8988T (cell line): ENCODE measurements around the gene LAMA2.

Experiments
- DNase-seq: peaks from one replicate; pipeline ENCODE4 v3.0.0; 2011

LAMA2 gene

DNA sequence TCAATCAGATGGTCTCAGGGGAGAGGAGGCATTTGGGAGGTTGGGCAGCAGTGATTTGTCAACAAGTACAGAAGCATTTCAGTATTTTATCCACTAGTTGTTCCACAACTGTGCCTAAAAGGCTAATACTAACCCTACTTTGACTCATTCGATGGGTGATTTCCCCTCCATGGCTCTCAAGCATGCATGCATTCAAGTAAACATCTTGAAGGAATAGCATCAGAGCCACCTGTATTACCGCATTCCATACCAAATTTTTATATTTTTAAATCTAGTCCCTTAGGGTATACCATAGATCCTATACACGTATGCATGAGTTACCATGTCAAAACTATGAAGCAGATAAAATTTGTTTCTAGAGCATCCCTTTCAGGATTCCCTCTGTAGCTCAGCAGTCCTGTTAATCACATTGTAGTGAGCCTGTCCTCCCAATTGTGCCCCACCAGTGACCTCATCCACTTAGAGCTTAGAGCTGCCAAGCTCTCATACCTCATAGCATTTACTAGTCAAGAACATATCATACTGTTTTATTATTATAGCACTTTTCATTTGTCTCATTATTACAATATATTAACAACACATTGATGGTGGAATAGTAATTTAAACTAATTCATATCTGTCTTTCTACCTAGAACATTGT lies 213.8 kb downstream of the LAMA2 start:
- DNase-seq: no peak

DNA sequence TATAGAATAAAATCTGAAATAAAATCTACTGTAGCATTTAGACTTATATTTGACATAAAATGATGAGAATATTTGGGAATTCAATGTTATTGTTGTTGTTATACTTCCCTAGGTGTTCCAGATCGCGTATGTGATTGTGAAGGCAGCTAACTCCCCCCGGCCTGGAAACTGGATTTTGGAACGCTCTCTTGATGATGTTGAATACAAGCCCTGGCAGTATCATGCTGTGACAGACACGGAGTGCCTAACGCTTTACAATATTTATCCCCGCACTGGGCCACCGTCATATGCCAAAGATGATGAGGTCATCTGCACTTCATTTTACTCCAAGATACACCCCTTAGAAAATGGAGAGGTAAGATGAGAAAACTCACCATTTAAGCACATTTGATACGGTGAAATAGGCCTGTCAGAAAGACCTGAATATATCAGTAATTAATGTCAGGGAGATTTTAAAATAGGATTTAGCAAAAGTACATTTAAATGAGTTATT lies 215.2 kb downstream of the LAMA2 start:
- no peak for DNase-seq

DNA sequence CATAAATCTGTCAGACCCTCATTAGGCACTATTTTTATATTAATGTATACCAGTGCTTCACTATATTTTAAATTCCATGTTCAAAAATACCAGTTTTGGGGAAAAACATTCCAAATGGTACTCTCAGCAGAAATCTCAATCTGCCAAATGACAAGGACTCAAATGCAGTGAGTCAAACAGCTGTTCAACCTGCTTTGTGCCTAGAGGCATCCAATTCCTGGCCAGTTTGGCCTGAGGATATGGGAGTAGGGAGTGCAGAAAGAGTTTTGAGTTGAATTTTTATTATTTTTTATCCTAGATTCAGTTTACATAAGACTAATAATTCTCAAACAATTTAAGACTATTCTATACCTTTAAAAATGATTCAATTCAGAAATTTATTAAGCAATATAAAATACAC lies 216.8 kb downstream of the LAMA2 start:
- DNase-seq: no peak

DNA sequence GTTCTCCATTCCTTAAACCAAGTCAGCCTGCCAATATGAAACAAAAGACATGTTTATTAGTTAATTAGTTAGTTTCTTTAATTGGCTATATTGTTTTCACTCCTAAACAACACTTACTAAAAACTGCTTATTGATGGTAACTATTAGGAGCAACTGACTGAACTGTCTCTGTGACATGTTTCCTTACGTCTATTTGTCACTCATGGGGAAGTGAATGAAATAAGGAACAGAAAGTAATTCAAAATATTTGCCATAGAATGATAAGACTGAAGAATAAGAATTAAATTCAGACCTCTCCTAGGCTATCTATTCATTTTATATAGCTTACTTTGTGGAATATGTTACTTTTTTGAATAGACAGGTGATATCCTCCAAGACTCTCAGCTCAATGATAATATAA lies 217.2 kb downstream of the LAMA2 start:
- no peak for DNase-seq

DNA sequence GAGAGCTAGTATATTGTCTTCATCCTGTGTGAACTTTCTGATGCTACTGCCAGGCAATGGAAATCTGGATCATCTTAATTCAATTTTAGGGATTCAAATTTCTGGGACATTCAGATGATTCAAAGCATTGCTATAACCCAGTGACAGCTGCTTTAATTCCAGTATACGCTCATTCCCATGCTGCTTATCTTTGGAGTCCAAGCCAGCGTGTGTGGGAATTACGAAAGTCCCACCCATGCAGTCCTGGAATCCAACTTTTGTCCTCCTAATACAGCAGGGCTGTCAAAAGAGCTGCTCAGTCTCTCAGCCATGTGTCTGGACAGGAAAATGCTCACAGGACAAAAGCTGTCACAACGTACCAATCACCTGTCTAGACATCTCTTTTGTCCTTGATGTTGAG lies 219.8 kb downstream of the LAMA2 start:
- DNase-seq: no peak

DNA sequence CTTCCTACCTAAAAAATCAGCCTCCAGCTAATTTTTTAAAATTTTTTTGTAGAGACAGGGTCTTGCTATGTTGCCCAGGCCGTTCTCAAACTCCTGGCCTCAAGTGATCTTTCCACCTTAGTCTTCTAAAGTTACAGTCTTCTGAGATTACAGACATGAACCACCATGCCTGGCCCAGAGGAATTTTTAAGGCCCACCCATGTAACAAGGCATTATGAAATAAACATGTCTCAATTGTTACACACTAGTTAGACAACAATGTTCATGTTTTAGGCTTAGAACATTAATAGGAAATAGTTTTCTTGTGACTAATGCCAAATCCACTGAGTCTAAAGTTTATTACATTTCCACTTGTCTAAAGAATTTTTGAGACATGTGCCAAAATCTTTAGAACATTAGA lies 221.2 kb downstream of the LAMA2 start:
- DNase-seq: no peak

DNA sequence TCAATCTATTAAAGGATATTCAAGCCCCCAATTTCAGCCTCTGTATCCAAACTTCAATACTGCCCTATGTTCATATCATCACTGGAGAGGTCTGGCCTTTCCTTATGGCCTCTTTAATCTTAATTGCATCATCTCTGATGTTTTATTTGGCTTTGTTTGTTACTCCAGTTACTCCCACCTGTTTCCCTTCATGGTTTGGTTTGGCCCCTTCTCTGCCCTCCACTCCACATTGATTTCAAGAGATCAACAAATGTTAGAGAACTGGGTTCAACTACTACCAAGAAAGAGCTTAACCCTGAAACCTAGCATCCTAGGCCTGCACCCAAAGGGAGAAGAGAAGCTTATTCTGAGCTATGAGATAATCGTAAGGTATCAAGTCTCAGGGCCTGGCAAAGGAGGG lies 221.6 kb downstream of the LAMA2 start:
- DNase-seq: no peak

DNA sequence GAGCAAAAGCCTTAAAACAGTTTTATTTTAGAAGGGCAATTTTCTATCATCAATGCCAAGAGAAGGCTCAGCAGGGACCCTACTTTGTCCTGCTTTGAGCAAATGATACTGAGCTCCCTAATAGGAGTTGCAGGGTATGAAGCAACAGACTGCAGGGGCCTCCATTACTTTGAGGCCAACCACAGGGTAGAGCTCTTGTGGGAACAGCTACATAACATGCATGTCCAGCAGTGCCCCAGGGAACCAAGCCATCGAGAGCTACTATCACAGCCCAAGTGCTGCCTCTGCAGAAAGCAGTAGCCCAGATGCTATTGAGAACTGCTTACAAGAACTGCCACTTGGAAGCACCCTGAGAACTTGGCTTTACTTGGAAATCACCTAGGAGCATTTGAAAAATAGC lies 222.1 kb downstream of the LAMA2 start:
- DNase-seq: no peak

DNA sequence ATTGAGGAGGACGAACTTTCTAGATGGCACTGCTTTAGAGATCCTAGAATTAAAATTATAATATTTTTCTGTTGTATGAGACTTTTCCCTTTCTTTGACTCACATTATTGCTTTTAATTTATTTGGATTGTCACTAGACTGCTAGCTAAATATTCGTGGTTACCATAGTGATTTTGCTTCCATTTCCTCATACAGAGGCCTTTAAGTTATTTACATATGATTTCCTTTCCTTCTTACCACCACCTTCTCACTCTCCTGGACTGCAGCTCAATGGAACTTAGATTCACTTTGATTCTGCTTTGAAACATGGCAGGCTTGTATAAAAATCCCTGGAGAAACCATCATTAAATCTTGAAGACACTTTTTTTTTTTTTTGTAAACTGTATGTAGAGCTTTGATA lies 222.9 kb downstream of the LAMA2 start:
- no peak for DNase-seq

DNA sequence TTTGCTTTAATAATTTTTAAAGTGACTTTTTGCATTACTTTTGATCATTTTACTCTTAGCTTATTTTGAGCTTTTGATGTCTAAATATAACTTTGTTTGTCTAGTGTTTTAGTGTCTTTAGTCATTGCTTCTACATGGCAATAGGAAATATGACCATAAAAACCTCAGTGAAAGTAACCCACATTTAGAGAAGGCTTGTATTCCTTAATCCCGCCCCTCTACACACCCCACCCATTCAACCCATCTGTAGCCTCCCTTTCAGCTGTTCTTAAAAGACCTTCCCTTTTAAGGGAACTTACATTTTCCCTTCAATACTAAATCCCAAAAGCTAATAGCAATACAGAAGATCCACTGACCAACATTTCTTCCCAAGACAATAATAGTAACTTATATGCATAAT lies 225.4 kb downstream of the LAMA2 start:
- no peak for DNase-seq

DNA sequence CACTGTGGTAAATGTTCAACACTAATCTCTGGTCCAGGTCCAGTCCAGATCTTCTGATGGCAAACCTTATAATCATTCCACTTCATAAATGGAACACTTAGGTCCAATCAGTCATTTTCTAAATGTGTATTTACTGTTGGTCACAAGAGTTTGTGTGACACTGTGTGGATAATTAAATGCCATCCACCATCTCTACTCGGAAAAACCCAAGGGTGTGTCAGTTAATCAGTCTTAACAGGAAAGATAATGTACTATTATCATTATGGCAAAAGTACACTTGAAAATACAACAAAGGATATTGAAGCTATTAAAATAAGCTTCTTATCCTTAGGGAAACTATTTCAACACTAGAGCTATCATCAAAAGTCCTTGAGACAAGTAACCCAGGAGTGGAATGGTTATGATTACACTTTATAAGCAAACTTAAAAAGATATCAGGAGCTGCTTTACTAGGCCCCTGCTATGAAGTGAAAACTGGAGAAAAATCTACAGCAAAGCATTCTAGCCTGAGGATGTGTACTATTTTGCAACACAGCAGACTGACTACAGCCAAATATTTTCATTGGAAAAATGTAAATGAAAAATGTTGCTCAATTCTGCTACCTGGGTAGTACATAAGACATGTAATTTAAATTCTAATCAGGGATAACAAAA lies 227.9 kb downstream of the LAMA2 start:
- DNase-seq: no peak

DNA sequence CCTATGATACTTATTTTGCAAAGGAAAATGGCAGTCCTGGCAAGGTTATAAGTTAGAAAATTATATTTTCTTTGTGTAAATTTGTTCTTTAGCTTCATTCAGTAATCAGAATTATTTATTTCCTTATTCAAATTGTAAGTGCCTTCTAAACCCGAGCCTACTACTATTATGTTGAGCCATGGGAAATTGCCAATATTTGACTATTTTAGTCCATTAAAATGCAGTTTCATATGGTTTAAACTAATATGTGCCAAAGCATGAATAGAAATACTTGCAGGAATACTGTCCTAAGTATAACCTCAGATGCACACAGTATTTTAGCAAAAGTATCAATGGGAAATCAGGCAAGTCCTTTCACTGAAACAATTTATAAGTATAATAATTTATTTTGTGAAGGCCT lies 228.4 kb downstream of the LAMA2 start:
- DNase-seq: no peak

DNA sequence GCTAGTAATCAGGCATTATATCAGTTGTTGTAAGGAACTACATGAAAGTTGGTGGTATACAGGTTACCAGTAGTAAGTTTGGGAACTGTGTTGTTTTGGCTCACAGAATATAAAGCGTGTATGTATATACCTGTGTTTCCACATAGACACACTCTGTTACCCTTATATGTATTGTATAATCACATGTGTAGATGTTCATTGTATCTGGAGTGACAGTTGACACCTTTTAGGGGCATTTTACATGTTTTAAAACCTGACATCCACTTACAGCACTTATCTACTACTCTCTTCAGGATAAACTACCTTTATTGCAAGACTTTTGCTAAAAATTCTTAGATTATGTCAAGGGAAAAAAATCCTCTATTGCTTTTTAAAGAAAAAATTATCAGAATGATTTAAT lies 228.9 kb downstream of the LAMA2 start:
- no peak for DNase-seq

DNA sequence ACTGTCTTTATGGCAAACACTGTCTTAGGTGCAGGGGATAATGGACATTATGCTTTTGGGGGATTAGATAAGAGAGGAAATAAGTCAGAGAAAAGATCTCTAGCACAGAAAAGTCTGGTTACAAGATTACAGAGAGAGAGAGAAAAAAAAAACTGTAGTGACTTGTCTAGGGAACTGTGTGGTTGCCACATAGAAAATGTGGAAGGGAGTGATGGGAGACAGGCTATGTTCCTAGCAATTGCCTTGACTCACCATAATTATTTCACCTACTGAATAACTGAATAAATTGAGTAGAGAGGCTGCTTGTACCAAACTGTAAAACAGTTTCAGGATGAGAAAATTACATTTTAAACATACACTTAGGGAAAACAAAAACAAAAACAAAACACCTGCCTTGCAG lies 229.7 kb downstream of the LAMA2 start:
- DNase-seq: no peak

DNA sequence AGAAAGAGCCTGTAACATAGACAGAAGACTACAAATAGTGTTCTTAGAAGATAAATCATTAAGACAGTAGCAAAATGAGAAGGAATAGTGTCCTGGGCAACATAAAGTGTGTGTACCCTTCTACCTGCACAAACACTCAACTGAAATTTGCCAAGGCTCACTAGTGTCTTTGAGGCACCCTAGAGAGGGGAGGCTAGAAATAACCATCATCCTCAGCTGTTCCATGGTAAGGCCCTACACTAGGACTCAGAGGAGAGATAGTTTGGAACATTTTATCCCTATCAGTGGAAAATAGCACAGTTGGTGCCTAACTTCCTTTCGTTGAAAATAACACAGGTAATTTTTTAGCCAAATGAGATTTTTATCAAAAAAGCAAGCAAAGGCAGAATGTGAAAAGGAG lies 230.7 kb downstream of the LAMA2 start:
- DNase-seq: no peak

DNA sequence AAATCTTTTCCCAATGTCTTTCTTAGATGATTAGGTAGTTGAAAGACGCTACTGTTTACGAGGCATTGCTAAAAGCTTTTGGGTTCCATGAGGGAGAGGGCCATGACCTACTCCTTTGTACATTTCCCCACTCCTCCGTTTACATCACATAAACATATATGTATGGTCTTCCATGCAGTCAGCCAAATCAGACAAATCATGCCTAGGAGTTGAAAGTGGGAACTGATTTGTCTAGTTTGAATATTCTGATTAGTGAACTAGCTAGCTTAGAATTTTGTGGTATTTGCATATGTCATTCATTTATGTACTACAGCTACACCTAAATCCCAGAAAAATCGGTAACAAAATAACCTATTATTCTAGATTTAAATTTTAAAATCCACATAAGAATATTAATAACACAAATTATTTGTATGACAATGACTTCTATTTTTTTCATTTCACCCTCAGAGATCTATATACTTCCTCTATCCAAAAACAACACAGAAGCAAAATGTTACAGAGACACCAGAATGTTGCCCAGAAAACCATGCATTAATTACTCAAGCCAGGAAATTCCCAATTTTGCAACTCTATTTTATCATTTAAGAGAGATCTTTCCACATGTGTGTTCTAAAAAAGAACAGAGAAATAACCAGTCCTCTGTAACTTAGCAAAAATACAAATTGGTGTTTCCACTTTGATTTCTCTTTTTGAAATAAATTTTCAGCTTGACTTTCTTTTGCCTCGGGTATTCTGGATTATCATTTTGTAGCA lies 231.9 kb downstream of the LAMA2 start:
- DNase-seq: no peak

DNA sequence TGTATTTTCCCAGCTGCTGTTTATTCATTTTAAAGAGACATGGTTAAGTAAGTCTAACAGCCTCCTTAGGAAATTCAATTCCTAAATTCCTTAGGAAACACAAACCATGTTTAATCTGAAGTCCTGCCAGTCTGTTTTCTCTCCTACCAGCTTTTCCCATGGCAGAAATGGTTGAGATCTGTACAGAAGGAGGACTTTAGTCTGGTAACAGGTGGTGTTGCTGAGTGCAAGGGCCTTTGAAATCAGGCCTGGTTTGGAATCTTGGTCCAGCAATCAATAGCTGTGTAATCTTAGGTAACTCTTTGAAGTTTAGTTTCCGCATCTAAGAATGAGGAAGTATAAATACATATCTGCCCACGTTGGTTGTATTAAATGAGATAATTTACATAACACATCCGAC lies 232.5 kb downstream of the LAMA2 start:
- DNase-seq: no peak

DNA sequence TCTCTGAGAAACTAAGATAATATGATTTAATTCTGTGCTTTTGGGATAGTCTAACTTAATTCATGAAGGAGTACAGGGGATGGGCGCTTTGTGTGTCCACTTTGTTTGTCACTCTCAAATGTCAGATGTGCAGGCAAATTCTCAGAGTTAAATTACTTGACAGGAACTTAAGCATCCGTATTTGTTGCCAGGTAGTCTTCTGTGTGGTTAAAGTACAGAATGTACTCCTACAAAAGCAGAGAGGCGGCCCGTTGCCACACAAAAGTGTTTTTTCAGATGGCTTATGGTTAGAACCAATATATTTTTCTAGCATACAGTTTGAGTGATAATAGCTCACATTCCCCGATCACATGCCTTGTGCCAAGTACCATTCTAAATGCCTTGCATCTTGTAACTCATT lies 234.4 kb downstream of the LAMA2 start:
- DNase-seq: no peak

DNA sequence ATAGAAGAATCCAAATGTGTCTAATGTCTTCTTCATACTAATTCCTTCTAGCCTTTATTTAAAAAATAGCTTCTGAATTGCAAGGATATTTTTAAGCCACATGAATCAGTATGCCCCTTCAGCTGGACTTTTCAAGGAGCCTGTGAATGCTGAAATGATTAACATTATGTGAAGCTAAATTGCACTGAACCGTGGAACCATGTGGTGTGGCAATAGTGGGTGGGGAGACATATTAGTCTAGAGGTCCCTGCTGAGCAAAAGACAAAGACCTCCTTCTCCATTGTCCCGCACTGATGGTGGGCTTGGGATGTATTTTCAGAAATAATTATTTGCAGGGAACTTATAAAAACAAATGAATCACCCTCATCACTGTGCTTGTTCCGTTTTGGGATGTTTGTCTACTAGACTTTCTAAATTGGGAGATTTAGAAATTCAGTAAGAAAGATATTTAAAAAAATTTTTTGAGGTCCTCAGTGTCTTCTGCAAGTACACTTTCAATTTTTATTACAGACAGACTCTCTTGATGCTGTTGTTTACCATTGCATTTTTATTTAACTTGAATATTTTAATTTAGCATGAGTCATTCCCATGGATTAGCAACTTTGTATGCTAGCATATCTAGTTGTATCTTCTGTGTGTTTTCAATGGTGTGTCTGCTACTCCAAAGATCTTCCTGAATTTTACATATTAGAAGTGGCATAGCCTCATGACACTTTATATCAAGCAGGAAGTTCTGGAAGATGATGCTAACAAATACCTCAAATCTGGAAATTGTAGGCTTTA lies 238.1 kb downstream of the LAMA2 start:
- DNase-seq: no peak

DNA sequence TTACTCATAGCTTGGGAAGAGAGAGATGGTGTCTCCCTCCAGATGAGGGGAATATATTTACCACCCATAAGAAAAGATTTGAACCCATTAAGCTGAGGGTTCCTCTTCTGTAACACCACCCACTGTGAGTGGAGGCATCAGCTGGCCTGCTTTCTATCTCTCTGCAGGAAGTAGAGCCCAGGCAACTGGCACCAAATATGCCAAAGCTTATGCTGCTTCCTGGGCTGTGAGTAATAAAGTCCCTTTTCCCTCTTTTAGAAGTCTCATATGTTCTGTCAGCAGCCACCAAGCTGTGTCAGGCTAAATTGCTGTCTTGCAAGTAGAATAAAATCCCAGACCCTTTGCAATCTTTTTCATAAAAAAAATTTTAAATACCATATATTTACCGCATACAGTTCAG lies 241.4 kb downstream of the LAMA2 start:
- no peak for DNase-seq

DNA sequence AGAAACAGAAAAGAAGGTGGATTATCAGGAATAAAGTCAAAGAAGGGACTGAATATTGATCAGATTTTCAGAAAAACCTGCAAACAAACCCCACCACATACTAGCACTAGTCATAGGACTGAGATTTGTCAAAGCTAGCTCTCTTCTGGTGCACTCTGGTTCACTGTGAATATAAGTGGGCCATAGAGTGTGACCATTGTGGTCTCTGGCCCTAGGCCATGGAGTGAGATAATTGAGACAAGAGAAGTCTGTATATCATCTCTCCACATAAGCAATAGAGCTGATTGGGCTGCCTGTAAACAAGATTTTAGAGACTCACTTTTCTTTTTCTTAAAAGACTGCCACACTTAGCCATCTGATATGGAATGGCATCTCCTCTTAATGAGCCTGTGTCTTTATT lies 247.2 kb downstream of the LAMA2 start:
- DNase-seq: no peak

DNA sequence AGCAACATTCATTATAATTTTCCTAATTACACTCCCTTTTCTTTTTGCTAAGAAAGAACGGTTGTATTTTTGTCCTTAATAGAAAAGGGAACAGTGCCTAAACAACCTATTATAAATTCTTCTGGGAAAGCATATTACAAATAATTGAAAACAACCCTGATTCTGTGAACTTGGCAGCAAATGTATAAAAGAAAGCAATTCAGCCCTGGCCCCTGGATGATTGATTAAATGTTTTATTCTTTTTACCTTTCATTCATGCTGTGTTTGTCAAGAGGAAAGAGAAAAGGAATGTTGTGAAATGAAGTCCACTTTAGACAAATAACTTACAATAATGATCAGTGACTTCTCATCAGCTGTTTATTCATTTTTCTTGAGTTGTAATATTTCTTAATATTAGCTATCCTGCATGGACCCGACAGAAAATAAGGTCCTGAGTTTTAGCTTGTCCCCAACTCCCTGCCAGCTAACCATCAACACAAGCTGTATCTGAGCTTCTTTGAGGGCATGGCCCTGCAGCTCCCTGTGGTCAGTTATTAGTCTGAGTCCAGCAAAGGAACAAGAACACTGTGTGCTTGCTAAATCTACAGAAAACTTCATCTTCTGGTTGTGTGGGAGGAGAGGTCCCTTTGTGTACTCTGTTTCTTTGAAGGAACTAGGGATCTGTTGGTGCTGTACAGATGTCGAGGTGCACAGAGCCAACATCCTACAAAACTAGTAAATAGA lies 248.2 kb downstream of the LAMA2 start:
- no peak for DNase-seq

DNA sequence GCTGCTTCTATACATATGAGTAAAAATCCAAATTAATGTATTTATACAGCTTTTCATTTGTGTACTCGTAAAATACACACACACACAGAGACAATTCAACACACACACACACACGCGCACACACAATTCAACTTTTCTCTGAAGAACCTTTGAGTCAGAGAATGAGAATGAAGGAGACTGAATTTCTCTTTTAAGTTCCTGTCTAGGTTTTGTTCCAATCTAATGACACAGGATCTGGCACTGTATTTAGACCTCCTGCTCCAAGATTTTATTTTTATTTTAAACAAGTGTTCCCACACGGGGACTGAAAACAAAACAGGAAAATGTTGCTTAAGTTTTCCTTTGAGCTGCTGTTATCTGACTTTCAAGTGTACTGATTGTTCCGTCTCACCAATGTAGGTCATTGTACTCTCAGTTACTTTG lies 250.8 kb downstream of the LAMA2 start:
- no peak for DNase-seq
